Common myeloid progenitor, CD34-positive (primary cell): ENCODE measurements around the gene TOPBP1.
A peak's percentile ranks its signal among the peaks of the same experiment; 100 is the strongest.

Experiments
- CTCF ChIA-PET: fragments of 350-600 bp; sonication (Branson Sonifier 250); formaldehyde crosslinking; loops from one replicate; lab custom pipeline; 2021; ENCODE audit warnings: antibody characterized with exemption; lab: Charles Lee
- POLR2A ChIA-PET: fragments of 350-600 bp; sonication (Branson Sonifier 250); formaldehyde crosslinking; loops from one replicate; lab custom pipeline; 2021; ENCODE audit warnings: antibody characterized with exemption; lab: Charles Lee
- DNase-seq, 3 donors: peaks; one replicate each; pipeline versions ENCODE4 v3.0.0 to v3.0.0-alpha.2; 2013
- H3K27ac ChIP-seq, 2 experiments: 1 replicate in 1 of 2; 2 replicates in 1 of 2; pipeline ENCODE4 v1.7.0; 2013; ENCODE audit warnings: inconsistent platforms in 2 of 2, low read length in 2 of 2, mild to moderate bottlenecking in 2 of 2, low read depth in 1 of 2, moderate library complexity in 1 of 2; ENCODE audit not compliant: severe bottlenecking in 2 of 2, insufficient read depth in 1 of 2, poor library complexity in 1 of 2
- H3K27me3 ChIP-seq, 5 experiments: replicated peaks in 2 of 5; 1 replicate in 3 of 5; 2 replicates in 2 of 5; pipeline versions ENCODE4 v1.6.1 to v1.7.0; 2013; ENCODE audit warnings: low read length in 4 of 5, mild to moderate bottlenecking in 2 of 5, moderate library complexity in 2 of 5, inconsistent platforms in 1 of 5; ENCODE audit not compliant: insufficient read depth in 5 of 5, control insufficient read depth in 4 of 5
- H3K36me3 ChIP-seq, 4 experiments: 1 replicate in 2 of 4; 2 replicates in 2 of 4; pipeline versions ENCODE4 v1.6.1 to v1.7.0; 2013; ENCODE audit warnings: low read length in 3 of 4, control low read depth in 1 of 4, mild to moderate bottlenecking in 1 of 4; ENCODE audit not compliant: control insufficient read depth in 4 of 4, insufficient read depth in 4 of 4
- H3K4me1 ChIP-seq, 4 experiments: 1 replicate in 3 of 4; 2 replicates in 1 of 4; pipeline versions ENCODE4 v1.6.1 to v1.7.1; 2013; ENCODE audit warnings: low read length in 3 of 4, mild to moderate bottlenecking in 3 of 4, control low read depth in 1 of 4, inconsistent platforms in 1 of 4, moderate library complexity in 1 of 4; ENCODE audit not compliant: control insufficient read depth in 4 of 4, insufficient read depth in 4 of 4; ENCODE audit errors: control extremely low read depth in 1 of 4
- H3K4me3 ChIP-seq, 7 experiments: 1 replicate in 4 of 7; 2 replicates in 3 of 7; pipeline versions ENCODE4 v1.5.1 to v1.7.0; 2013; ENCODE audit warnings: mild to moderate bottlenecking in 7 of 7, low read length in 6 of 7, moderate library complexity in 6 of 7, inconsistent platforms in 2 of 7, low read depth in 2 of 7, control low read depth in 1 of 7; ENCODE audit not compliant: insufficient read depth in 4 of 7, control insufficient read depth in 1 of 7; ENCODE audit errors: extremely low read depth in 1 of 7
- H3K9me3 ChIP-seq, 5 experiments: 1 replicate in 4 of 5; 2 replicates in 1 of 5; pipeline versions ENCODE4 v1.6.1 to v1.7.1; 2013; ENCODE audit warnings: low read length in 4 of 5, mild to moderate bottlenecking in 2 of 5, inconsistent platforms in 1 of 5, low read depth in 1 of 5, moderate library complexity in 1 of 5; ENCODE audit not compliant: control insufficient read depth in 4 of 5, insufficient read depth in 2 of 5; ENCODE audit errors: control extremely low read depth in 1 of 5
- WGBS: methylation state at CpG from one replicate; pipeline ENCODE4 v1.1.5; 2013; ENCODE audit not compliant: insufficient coverage; 5-methylcytosine and 5-hydroxymethylcytosine counted together

Gene TOPBP1

DNA sequence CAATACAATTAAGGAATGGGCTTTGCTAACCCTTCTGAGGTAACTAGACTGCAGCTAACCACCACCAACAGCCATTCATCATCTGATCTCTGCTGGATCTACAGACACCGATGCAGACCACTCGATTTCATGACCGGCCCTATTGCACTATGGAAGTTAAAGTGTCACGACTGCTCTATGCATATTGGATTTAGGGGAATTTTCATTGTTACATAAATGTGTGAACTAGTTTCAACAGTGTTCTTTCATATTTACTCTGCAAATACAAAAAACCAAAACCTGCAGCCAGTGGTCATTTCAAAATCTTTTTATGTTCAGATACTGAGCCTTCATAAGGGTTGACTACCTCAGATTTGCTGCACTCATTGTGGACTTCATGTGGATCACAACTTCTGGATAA lies 73.7 kb downstream of the TOPBP1 start:
- no peak overlapping the region for H3K27ac ChIP-seq
- ChIA-PET CTCF (interaction anchor here (0.8 to 1.3 kb wide), 4 partner anchors 10 to 99 kb away, joined by 3 to 12 read pairs (median 4); no protein-coding TSS in a partner anchor), POLR2A (interaction anchor here (0.9 to 1.2 kb wide), 2 partner anchors 8 to 10 kb away, joined by 3 to 4 read pairs; no protein-coding TSS in a partner anchor)
- no peaks in the 10 kb centered on the region for H3K4me1 ChIP-seq
- DNase-seq: no peak
- no peaks in the 10 kb centered on the region for H3K27me3 ChIP-seq
- peaks cover 22 to 66% (median 52%) of the 10 kb centered on the region in 4 experiments for H3K36me3 ChIP-seq
- no CpG with 5 or more reads among the region's 4 CpGs for WGBS
- no peaks in the 10 kb centered on the region for H3K9me3 ChIP-seq
- H3K4me3 ChIP-seq: no peak overlapping the region

DNA sequence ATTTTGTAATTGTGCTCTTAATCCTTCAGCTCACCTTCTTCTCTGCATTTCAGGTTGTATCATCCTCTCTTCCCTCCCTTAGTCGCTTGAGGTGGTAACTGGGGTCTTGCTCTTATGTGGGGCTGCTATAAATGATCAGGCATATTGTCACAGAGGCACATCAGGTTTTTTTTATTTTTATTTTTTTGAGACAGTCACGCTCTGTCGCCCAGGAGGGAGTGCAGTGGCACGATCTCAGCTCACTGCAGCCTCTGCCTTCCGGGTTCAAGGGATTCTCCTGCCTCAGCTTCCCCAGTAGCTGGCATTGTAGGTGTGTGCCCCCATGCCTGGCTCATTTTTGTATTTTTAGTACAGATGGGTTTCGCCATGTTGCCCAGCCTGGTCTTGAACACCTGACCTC lies 78.3 kb downstream of the TOPBP1 start:
- Histone ChIP-seq H3K4me3 (no peak overlapping the region), H3K9me3 (no peaks in the 10 kb centered on the region), H3K27me3 (no peaks in the 10 kb centered on the region), H3K36me3 (peaks cover 26 to 82% (median 65%) of the 10 kb centered on the region in 4 experiments), H3K4me1 (peaks cover 0 to 3% (median under 1%) of the 10 kb centered on the region in 4 experiments), H3K27ac (no peak overlapping the region)
- WGBS: 97% methylated on average over 5 of the region's 6 CpGs
- POLR2A ChIA-PET: no interaction called here
- no peak for DNase-seq
- CTCF ChIA-PET: no interaction called here

DNA sequence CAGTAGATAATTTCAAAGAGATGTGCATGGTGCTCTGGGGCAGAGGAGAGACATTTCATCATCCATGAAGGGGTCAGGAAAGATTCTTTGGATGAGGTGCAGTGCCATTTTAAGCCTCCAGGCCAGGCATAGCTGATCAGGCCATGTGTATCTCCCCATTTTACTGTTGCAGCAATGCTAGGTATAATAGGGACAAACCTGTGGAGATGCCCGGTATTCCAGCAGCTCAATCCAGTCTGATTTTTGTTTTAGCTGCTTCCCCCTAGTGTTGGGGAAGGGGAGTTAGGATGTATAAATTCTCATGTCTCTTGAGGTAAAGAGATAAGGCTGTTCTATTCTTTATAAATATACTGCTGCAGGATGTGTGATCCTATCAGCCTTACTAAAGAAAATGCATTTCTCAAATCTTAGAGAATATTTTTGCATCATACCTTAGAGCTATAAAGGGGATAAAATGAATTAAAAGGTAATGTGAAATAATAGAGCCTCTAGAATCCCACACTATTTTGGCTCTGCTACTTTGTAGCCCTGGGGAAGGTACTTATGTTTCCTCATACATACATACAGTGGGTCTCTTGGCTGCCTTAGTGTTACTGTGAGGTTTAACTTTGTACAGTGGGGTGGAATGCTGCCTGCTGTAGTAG lies 83.1 kb downstream of the TOPBP1 start:
- Histone ChIP-seq H3K9me3 (no peaks in the 10 kb centered on the region), H3K4me1 (peaks cover 17 to 26% (median 21%) of the 10 kb centered on the region in 4 experiments), H3K27ac (no peak overlapping the region), H3K36me3 (peaks cover 12 to 67% (median 42%) of the 10 kb centered on the region in 4 experiments), H3K4me3 (no peak overlapping the region), H3K27me3 (no peaks in the 10 kb centered on the region)
- ChIA-PET CTCF (interaction anchor here (0.8 to 3.0 kb wide), 21 partner anchors 9 to 225 kb away, joined by 3 to 12 read pairs (median 4); no protein-coding TSS in a partner anchor), POLR2A (interaction anchor here (1.0 kb wide), 2 partner anchors 9 to 19 kb away, joined by 3 to 4 read pairs; no protein-coding TSS in a partner anchor)
- WGBS: no CpG with 5 or more reads among the region's 1 CpG
- peak in 2 of 3 donors; percentile 42 to 50 for DNase-seq

DNA sequence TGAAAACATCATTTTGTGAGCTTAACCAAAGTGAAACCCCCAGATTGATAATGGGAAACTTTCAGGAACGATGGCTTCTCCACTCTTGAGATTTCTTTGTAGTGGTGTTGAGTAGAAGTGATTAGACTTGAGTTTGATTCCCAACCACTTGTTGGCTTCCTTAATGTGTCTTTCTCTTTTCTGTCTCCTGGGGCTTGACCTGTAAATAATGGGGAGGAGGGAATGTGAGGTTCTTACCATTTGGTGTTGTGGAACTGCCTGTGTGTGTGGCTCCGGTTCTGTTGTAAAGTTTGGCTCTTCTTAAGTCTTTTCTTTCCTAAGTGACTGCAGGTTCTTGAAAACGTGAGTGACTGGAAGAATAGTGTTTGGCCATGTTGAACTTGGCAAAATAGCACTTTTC lies 85.6 kb downstream of the TOPBP1 start:
- Histone ChIP-seq H3K27ac (peak overlapping the region in 1 of 2 experiments; percentile 29), H3K36me3 (peaks cover 4 to 44% (median 27%) of the 10 kb centered on the region in 4 experiments), H3K4me1 (peaks cover 24 to 41% (median 33%) of the 10 kb centered on the region in 4 experiments), H3K4me3 (peak overlapping the region in 5 of 7 experiments; percentile 17 to 99 (median 65)), H3K27me3 (no peaks in the 10 kb centered on the region), H3K9me3 (no peaks in the 10 kb centered on the region)
- POLR2A ChIA-PET: no interaction called here
- WGBS: 71% methylated on average over 1 of the region's 3 CpGs
- DNase-seq: no peak
- CTCF ChIA-PET: interaction anchor here (0.6 to 3.2 kb wide), 7 partner anchors 11 to 112 kb away, joined by 3 to 13 read pairs (median 6); no protein-coding TSS in a partner anchor

DNA sequence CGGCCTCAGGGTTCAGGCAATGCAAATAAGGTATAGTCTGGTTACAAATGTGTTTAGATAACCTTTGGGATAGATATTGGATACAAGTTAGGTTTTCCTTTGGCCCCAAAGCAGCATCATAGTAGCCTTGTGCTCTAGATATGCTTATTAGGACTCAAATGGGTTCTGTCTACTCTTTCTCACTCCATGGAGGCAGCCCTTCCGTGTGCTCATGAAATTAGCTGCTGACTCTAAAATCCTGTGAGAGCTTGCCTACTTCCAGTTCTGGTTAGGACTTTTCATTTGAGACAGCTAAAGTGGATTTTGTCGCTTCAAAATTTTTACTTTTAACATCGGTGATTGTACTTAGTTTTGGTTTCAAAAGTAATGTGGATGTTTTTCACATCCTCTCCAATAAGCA lies 86.7 kb downstream of the TOPBP1 start:
- Histone ChIP-seq H3K9me3 (no peaks in the 10 kb centered on the region), H3K27ac (peak overlapping the region; percentile 77 to 92), H3K4me3 (peak overlapping the region in 6 of 7 experiments; percentile 88 to 99 (median 94)), H3K36me3 (peaks cover 4 to 44% (median 22%) of the 10 kb centered on the region in 4 experiments), H3K27me3 (no peaks in the 10 kb centered on the region), H3K4me1 (peaks cover 24 to 49% (median 37%) of the 10 kb centered on the region in 4 experiments)
- ChIA-PET CTCF (interaction anchor here (1.0 to 3.2 kb wide), 7 partner anchors 13 to 848 kb away, joined by 3 to 13 read pairs (median 5); no protein-coding TSS in a partner anchor), POLR2A (no interaction called here)
- no peak for DNase-seq
- WGBS: 32% methylated on average over 2 of the region's 4 CpGs

DNA sequence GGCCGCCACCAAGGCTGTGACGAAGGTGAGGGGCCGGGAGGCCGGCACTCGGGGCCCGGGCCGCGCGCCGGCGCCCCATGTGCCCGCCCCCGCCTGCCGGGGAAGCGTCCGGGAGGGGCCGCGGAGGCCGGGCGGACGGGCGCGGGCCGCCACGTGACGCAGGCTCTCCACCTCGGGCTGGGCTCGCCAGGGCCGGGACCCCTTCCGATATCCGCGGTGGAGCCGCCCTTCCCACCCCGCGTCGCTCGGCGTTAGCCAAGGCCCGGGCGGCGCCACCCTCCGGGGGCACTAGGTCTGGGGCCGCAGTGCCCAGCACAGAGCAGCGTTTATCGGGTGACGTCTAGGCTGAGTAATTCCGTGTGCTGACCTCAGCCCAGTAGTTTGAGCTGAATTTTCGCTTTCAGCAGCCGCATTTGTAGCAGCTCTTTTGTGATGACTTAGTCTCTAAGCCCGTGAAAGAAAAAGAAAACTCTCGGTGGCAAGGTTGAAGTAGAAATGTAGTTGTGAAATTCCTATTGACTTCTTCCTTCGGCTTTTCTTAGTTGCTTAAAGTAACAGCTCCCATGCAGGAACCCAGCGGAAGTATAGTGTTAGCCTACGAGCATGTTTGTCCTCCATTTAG lies 87.4 kb downstream of the TOPBP1 start:
- peak; percentile 74 to 84 (median 78) for DNase-seq
- CTCF ChIA-PET: interaction anchor here (1.0 to 2.8 kb wide), 5 partner anchors 33 to 848 kb away, joined by 4 to 10 read pairs (median 5); no protein-coding TSS in a partner anchor
- Histone ChIP-seq H3K9me3 (no peaks in the 10 kb centered on the region), H3K27ac (peak overlapping the region; percentile 77 to 92), H3K36me3 (peaks cover 4 to 43% (median 19%) of the 10 kb centered on the region in 4 experiments), H3K4me1 (peaks cover 24 to 51% (median 40%) of the 10 kb centered on the region in 4 experiments), H3K27me3 (no peaks in the 10 kb centered on the region), H3K4me3 (peak overlapping the region; percentile 76 to 99 (median 91))
- under 1% methylated on average over 46 of the region's 54 CpGs for WGBS
- POLR2A ChIA-PET: interaction anchor here (0.6 kb wide), 1 partner anchor 125 kb away, joined by 3 read pairs; no protein-coding TSS in a partner anchor
